NCI-H2029 treated with DMSO at 0.1 percent for 48 hours (cell line): Measurements from ENCODE around the gene PRR18.

Source experiments
- DNase-seq: peaks from one replicate; lab custom pipeline; 2025; lab: John Stamatoyannopoulos, UW

PRR18 gene

DNA sequence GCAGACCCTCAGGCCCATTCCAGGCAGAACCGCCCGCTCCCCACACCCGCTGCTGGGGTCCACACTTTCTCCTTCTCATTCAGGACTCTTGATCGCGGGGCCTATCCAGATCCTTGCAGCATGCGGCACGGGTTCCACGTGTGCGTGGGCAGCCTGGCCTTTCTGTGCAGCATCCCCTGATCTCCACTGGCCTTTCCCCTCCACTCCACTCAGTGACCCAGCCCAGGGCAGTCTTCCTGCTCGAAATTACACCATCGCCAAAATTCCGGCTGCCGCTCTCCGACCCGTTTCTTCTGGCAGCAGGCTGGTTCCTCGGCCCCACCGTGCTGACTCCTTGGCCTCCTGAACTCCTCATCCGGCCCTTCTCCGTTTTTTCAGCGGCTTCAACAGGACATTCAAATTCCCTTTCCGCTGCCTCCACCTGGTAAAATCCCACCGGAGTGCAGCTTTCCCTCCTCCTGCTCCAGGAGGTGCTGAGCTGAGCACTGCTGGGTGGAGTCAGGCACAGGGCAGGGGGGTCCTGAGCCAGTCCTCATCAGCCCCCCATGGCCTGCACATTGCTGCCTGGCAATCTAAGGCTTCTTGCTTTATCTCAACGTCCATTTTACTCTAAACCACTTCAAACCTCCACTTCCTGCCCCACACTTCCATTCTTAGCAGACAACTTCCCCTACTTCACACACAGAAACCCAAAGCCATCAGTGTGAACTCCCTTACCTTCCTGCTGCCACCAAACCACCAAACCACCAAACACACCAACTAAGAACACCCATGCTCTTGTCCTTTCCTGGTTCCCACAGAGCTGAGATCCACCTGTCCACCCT, 25.2 kb upstream of the PRR18 start:
- no peak for DNase-seq

DNA sequence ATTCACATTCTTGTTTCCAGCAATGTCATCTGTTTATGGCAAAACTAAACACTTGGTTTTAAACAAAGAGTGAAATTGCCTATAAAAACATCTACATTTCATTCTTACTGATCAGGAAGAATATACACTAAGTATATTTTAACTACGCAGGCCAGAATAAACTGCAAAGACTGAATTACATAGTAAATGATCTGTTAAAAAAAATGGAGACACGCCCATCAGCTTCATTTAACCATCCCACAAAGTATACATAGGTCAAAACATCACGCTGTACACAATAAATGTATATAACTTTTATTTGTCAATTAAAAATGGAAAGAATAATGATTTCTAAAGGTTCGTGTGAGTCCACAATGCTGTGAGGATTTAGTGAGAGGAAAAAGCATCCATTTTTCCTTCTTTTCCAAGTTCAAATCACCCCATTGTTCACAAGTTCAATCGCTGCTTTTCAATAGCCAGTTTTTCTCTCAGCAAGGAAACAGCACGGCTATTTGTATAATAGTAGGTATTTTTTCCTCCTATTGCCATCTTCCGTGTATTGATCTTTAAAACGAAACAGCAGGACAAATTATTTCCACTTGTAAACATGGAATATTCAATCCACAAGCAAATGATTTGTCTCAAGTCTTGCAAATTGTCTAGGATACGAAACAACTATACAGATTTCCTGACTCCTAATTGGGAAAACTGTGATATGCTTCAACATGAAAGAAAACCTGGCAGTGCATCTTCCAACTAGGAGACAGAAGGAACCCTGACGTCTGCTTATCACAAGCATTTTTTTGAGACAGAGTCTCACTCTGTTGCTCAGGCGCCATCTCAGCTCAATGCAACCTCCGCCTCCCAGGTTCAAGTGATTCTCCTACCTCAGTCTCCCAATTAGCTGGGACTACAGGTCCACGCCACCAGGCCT, 23.6 kb upstream of the PRR18 start:
- DNase-seq: no peak

GRCh38 chr6:166330612-166331011, 22.4 kb upstream of the PRR18 start:
- no peak for DNase-seq

GRCh38 chr6:166325383-166326042, 17.3 kb upstream of the PRR18 start:
- DNase-seq: no peak

- DNase-seq: no peak
Measured at GRCh38 chr6:166323395-166323794, 15.2 kb upstream of the PRR18 start.

DNA sequence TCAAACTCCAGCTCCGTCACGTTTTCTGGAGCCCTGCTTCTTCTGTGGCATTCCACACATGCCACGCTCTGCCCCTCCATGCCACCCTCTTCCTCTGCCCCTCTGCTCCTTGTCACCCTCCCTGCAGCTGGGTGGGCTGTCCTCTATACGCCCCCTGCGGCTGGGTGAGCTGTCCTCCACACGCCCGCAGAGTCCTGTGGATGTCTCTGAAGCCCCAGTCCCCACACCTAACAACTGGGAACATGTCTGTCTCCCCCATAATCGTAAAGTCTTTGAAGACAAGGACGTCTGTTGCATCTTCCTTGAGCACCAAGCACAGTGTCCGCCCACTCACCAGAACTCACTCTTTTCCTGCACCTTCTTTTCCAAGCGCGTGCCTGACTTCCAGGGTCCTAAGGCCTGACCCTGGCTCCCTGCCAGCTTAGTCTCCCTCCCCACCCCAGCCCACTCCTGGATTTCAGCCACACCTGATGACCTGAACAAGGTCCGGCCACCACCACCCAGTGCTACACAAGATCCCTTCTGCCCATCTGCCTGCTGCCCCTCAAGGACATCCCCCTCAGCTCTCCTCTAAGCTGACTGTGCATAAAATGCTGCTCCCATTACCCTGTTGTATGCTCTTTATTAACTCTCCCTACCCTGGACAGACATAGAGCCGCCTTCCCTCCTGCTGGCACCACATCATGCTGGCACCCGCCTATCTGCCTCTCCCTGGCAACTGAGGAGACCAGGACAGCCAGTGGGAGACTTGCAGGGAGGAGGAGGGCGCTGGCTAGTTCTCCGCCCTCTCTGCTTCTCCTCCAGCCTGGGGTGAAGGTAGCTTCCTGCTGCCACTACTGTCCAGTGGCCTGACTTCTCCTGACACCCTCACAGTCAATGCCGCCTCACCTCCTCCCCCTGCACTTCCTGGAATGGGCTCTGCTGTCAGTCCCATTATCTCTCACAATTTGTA, 10.7 kb upstream of the PRR18 start:
- no peak for DNase-seq

DNA sequence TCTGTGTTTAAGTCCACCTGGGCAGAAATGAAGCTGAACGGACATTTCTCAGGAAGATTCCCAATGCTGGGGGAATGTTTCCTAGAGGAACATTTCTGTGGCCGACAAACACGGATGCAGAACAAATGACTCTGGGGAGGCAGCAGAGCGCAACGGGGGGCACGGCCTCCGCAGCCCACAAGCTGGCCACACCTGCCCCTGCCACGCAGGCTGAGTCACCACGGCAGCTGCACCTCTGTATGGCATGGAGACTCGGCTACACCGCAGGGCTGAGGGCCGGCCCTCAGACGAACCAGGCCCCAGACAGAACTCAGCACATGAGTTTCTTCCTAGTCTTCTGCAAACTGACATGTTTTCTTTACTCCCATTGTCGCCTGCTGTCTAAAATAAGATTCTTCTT, 10.0 kb upstream of the PRR18 start:
- no peak for DNase-seq

GRCh38 chr6:166317261-166318212, 9.3 kb upstream of the PRR18 start:
- no peak for DNase-seq

GRCh38 chr6:166315436-166315835, 7.2 kb upstream of the PRR18 start:
- no peak for DNase-seq

- DNase-seq: no peak
Measured at GRCh38 chr6:166314454-166314853, 6.3 kb upstream of the PRR18 start.

- no peak for DNase-seq
Measured at GRCh38 chr6:166313255-166314070, 5.3 kb upstream of the PRR18 start.

DNA sequence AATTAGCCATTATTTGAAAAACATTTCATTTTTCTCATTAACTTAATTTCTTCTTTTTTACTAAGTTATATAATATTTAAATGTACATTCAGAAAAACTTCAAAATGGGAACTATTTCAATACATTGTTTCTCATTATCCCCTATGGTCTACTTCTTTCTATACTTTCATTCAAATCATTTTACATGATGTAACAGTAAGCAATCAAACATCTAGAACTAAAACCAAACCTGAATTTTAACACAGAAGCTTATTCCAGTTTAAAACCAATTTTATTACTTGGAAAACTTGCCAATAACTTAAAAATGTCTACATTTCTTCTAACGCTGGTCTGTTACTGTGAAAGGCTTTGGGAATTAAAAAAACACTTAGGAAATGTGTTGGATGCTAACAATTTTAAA, 4.6 kb upstream of the PRR18 start:
- no peak for DNase-seq

GRCh38 chr6:166310634-166311033, 2.4 kb upstream of the PRR18 start:
- DNase-seq: no peak

DNA sequence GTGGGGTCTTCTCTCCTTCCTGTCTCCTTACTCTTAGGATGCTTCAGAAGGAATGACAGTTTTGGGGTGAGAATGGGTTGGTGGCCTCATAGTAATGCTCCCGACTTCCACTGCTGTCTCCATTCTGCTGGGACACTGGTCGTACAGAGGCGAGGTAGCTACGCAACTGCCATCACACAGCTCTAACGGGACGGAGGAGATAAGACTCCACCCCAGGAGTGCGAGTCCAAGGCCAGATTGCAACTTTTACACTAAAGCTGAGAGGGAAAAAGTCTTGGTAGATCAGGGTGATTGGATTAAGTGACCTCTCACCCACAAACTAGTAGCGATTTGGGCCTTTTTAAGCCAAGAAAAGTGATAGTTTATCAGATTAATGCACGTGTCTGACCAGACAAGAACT, 1.8 kb upstream of the PRR18 start:
- DNase-seq: no peak

GRCh38 chr6:166308769-166309589, 787 bp upstream of the PRR18 start:
- DNase-seq: peak; percentile 37

DNA sequence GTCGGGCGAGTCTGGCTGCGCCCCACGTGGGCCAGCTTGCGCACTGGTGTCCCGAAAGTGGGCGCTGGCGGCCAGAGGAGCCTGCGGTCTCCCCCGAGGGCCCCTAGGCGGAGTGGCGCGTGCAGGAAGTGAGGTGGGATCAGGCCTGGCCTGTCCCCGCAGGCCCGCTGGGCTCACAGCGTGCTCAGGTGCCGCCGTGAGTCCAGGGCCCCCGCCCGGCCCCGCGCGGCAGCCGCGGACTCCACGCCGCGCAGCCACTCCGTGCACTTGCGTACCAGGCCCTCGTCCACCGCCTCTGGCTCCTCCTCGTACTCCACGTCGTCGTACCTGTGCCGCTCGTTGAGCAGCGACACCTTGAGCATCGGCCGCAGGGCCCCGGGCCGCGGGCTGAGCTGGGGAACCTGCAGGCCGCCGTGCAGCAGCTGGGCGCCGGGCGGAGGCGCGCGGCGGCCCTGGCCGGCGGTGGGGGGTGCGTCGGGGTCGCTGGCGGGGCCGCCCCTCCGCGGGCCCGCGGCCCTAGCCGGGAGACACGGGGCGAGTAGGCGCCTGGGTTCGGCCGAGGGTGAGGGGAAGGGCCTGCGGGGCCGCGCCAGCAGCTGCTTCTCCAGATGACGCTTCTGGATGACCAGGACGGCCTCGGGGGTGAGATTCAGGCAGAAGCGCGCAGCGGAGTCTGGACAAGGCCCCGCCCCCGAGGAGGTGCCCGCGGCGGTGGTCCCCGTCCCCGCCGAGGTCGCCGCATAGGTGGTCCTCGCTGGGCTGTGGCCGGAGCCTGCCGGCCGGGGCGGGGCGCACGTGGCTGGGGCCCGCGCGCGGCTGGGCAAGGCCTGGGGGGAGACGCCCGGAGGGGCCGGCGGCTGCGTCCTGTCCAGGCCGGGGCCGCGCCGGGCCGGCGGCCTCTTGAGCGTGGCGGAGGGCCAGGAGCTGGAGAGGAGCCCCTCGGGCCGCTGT, 835 bp downstream of the PRR18 start:
- DNase-seq: no peak

GRCh38 chr6:166306378-166307081, 1.7 kb downstream of the PRR18 start:
- no peak for DNase-seq
